ENCODE results near the gene TPCN2.

- TF ChIP-seq CTCF (IDR thresholded peaks at IDR 0.05; ENCODE audit: borderline replicate concordance, extremely low read depth, low read length, poor library complexity, severe bottlenecking) (no peak), EZH2 (IDR thresholded peaks at IDR 0.05; ENCODE audit: borderline replicate concordance, low read depth, low read length, severe bottlenecking) (no peak)
Observed at GRCh38 chr11:69131121-69131566, 82.4 kb downstream of the TPCN2 start.

Measured in DND-41 (cell line).